Measurements from ENCODE around the gene HELZ. TPM values are rescaled to one million over a fixed set of nuclear protein-coding genes. Genes with fewer than 3 reads are reported as not detected.

The HELZ gene
- total RNA-seq, 1 donor from 2014 or later = 63.5 TPM

DNA sequence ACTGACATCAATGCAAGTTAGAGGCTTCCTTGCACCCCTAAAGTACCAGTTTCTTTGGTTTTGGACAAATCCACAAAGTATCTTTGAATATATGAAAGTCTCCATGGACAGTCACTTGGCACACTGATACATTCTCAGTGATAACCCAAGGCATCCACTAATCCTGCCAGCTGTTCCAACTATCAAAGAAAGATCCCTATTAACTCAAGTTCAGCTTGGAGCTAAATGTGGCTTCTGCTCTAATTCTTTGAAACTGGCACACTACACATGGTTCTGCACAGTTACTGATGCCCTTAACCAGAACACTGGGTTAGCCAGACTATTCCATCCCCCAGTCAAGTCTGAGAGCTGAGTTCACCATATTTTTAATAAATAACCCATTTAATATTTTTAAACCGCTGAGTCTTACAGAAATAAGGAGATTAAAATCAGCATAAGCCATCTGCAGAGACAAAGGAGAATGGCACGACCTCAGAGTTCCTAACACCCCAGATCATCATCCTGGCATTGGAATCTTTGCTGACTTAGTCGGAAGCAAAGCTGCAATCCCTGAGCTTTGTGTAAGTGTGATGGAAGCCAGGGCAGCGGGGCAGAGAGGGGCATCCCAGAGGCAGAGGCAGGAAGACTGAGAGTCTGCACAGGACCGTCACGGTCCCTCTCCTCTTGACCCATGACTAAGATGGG lies 194.4 kb downstream of the HELZ start:
- Mint-ChIP-seq H3K9me3 (ENCODE audit: unreplicated experiment) (peaks cover 21% of the 10 kb centered on the region), H3K36me3 (ENCODE audit: unreplicated experiment) (peaks cover 5% of the 10 kb centered on the region), H3K27me3 (ENCODE audit: unreplicated experiment) (peaks cover 7% of the 10 kb centered on the region), H3K4me3 (ENCODE audit: unreplicated experiment) (no peak overlapping the region), H3K4me1 (ENCODE audit: unreplicated experiment) (no peaks in the 10 kb centered on the region), H3K27ac (ENCODE audit: unreplicated experiment) (no peak overlapping the region)
- DNase-seq (ENCODE audit: extremely low spot score, unreplicated experiment) = no peak
- TF ChIP-seq, protein P1, sequence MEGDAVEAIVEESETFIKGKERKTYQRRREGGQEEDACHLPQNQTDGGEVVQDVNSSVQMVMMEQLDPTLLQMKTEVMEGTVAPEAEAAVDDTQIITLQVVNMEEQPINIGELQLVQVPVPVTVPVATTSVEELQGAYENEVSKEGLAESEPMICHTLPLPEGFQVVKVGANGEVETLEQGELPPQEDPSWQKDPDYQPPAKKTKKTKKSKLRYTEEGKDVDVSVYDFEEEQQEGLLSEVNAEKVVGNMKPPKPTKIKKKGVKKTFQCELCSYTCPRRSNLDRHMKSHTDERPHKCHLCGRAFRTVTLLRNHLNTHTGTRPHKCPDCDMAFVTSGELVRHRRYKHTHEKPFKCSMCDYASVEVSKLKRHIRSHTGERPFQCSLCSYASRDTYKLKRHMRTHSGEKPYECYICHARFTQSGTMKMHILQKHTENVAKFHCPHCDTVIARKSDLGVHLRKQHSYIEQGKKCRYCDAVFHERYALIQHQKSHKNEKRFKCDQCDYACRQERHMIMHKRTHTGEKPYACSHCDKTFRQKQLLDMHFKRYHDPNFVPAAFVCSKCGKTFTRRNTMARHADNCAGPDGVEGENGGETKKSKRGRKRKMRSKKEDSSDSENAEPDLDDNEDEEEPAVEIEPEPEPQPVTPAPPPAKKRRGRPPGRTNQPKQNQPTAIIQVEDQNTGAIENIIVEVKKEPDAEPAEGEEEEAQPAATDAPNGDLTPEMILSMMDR (IDR thresholded peaks at IDR 0.05) = no peak

DNA sequence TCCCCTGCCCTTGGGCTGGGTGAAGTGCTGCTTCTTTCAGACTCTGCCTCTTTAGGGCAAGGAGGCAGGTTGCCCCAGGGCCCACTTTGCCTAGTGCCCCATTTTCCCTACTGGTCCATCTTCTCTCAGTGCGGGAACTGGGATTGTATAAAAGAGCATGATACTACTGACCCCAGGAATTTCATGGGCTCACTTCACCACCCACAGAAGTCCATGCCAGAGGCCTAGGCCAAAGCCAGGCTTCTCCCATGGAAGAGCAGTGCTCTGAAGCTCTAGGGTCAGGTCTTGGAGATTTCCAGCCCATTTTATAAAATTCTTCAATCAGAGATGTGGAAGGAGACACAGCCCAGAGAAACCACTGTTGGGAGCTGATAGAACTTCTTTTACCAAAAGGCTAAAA lies 194.9 kb downstream of the HELZ start:
- Mint-ChIP-seq H3K36me3 (ENCODE audit: unreplicated experiment) (peaks cover 5% of the 10 kb centered on the region), H3K27ac (ENCODE audit: unreplicated experiment) (no peak overlapping the region), H3K4me3 (ENCODE audit: unreplicated experiment) (no peak overlapping the region), H3K4me1 (ENCODE audit: unreplicated experiment) (no peaks in the 10 kb centered on the region), H3K9me3 (ENCODE audit: unreplicated experiment) (peaks cover 21% of the 10 kb centered on the region), H3K27me3 (ENCODE audit: unreplicated experiment) (peaks cover 8% of the 10 kb centered on the region)
- DNase-seq (ENCODE audit: extremely low spot score, unreplicated experiment) = no peak
- TF ChIP-seq, protein P1 (IDR thresholded peaks at IDR 0.05) = no peak

DNA sequence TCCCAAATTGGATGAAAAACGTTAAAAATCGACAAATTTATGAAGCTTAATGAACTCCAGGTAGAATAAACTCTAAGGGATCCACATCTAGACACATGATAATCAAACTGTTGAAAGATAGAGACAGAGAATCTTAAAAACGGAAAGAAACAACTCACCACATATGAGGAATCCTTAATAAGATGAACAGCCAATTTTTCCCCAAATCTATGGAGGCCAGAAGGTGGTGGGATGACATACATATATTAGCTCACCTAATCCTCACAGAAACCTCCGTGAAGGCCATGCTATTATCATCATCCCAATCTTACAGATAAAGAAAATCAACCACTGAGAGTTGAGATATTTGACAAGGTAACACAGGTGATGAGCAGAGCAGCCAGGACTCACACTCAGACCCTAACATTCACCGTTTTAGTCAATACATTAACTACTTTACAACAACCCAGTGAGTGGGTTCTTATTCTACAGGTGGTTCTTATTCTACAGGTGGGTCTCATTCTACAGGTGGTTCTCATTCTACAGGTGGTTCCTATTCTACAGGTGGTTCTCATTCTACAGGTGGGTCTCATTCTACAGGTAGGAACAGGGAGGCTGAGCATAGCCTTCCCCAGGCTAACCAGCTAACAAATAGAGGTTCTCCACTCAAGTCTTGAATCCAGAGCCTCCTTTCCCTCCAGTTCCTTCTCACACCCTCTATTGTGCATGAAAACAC lies 195.8 kb downstream of the HELZ start:
- H3K4me3 Mint-ChIP-seq (ENCODE audit: unreplicated experiment) = no peak overlapping the region
- H3K36me3 Mint-ChIP-seq (ENCODE audit: unreplicated experiment) = peaks cover 5% of the 10 kb centered on the region
- DNase-seq (ENCODE audit: extremely low spot score, unreplicated experiment) = no peak
- H3K27me3 Mint-ChIP-seq (ENCODE audit: unreplicated experiment) = peaks cover 8% of the 10 kb centered on the region
- no peak overlapping the region for H3K27ac Mint-ChIP-seq (ENCODE audit: unreplicated experiment)
- no peaks in the 10 kb centered on the region for H3K4me1 Mint-ChIP-seq (ENCODE audit: unreplicated experiment)
- TF ChIP-seq, protein P1 (IDR thresholded peaks at IDR 0.05) = no peak
- H3K9me3 Mint-ChIP-seq (ENCODE audit: unreplicated experiment) = peaks cover 21% of the 10 kb centered on the region

DNA sequence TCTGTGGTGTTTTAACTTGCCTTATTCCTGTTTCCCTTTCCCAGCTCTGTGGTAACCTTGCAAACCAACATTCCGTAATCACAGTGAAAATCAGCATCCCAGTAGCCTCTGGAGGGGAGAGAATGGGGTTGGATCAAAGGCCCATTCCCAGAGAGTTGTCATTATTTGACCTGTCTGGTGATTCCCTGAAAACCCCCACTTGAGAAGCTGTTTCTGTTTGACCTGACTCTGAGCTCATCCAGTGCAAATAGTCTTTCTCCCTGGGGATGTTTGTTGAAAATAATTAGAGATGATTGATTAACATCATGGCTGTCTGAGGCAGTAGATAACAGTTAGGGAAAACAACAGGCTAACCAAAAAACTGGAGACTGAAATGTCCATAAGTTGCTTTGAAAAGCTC lies 197.6 kb downstream of the HELZ start:
- no peak for DNase-seq (ENCODE audit: extremely low spot score, unreplicated experiment)
- Mint-ChIP-seq H3K27ac (ENCODE audit: unreplicated experiment) (no peak overlapping the region), H3K9me3 (ENCODE audit: unreplicated experiment) (peaks cover 21% of the 10 kb centered on the region), H3K36me3 (ENCODE audit: unreplicated experiment) (peaks cover 5% of the 10 kb centered on the region), H3K4me3 (ENCODE audit: unreplicated experiment) (no peak overlapping the region), H3K4me1 (ENCODE audit: unreplicated experiment) (no peaks in the 10 kb centered on the region), H3K27me3 (ENCODE audit: unreplicated experiment) (peaks cover 8% of the 10 kb centered on the region)
- TF ChIP-seq, protein P1 (IDR thresholded peaks at IDR 0.05) = no peak

DNA sequence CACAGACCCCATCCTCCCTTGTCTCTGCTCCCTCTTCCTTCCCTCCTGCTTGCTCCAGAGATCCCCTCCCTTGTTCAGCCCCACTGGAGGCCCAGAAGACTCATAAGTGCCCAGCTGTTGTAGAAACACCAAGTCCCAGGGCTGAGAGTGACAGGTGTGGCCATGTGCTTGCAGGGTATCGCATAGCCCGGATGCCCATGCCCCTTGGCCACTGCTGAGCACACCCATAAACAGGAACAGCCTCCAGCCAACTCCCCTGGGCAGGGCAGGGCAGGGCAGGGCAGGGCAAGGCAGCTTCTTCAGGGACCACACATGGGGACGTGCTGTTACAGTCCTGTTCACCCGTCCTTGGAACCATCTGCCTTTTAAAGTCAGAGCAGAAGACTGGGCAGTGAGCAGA lies 198.6 kb downstream of the HELZ start:
- Mint-ChIP-seq H3K27me3 (ENCODE audit: unreplicated experiment) (peaks cover 8% of the 10 kb centered on the region), H3K27ac (ENCODE audit: unreplicated experiment) (no peak overlapping the region), H3K4me3 (ENCODE audit: unreplicated experiment) (no peak overlapping the region), H3K4me1 (ENCODE audit: unreplicated experiment) (no peaks in the 10 kb centered on the region), H3K36me3 (ENCODE audit: unreplicated experiment) (peaks cover 5% of the 10 kb centered on the region), H3K9me3 (ENCODE audit: unreplicated experiment) (peaks cover 21% of the 10 kb centered on the region)
- no peak for DNase-seq (ENCODE audit: extremely low spot score, unreplicated experiment)
- TF ChIP-seq, protein P1 (IDR thresholded peaks at IDR 0.05) = no peak

All from osteocyte (in vitro differentiated cells).